GM12872 (cell line): Measurements from ENCODE around the gene PLXNA2.

Source experiments
- CTCF ChIP-seq: IDR thresholded peaks from 3 replicates; pipeline ENCODE4 v1.5.1; 2011; ENCODE audit warnings: low read depth, mild to moderate bottlenecking, low read length, moderate library complexity; ENCODE audit not compliant: insufficient read depth

Gene PLXNA2

GRCh38 chr1:208254376-208254775 is 10.2 kb upstream of the PLXNA2 start:
- no peak for TF ChIP-seq CTCF

- TF ChIP-seq CTCF, result no peak
These were observed 8.8 kb upstream of the PLXNA2 start for GRCh38 chr1:208252836-208253576.

- no peak for TF ChIP-seq CTCF
These were observed 8.0 kb upstream of the PLXNA2 start for GRCh38 chr1:208251911-208252835.

DNA sequence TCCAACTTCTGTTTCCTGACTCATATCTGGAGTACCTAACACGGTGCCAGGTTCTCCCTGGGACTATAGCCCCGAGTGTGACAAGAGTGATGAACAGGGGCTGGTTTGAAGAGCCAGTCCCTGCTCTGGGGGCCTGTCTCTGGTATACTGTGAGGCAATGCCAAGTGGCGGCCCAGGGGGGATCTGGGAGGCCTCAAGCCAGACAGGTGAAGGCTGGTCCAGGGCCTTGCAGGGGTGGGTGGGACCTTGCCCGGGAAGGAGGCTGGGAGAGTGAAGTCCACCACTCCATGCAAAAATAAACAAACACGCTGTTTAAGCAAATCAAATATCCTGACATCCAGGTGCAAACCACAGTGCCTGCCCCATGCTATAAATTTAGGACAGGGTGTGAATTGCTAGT is 6.8 kb upstream of the PLXNA2 start:
- TF ChIP-seq CTCF, result no peak

GRCh38 chr1:208250613-208251012 is 6.4 kb upstream of the PLXNA2 start:
- TF ChIP-seq CTCF, result no peak

DNA sequence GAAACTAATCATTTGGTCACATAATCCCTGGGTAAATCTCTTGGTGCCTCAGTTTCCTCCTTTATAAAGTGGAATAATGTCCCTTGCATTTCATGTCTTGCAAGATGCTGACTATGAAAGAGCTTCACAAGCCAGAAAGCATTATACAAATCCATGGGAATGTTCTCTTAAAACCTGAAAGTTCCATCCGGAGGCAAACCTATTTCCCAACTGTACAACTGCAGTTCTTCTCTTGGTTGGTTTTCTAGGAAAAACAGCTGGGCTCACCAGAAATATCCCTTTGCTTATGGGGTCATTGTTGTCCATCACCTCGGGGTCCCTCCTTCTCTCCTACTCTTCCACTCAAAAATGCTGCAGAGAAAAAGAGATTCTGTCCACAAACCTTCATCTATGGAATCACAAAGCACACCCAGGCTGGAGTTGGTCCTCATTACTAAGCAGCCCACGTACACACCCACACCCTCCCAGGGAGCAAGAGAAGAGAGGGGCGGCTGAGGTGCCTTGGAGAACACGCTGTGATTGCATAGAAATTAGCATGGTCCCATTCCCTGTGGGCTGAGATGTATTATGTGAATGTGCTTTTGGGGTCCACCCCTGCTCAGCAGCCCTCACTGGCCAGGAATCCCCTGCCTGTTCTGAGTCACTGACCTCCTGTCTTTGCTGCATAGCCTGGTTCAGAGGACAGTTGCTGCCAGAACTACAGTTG is 5.0 kb upstream of the PLXNA2 start:
- no peak for TF ChIP-seq CTCF

DNA sequence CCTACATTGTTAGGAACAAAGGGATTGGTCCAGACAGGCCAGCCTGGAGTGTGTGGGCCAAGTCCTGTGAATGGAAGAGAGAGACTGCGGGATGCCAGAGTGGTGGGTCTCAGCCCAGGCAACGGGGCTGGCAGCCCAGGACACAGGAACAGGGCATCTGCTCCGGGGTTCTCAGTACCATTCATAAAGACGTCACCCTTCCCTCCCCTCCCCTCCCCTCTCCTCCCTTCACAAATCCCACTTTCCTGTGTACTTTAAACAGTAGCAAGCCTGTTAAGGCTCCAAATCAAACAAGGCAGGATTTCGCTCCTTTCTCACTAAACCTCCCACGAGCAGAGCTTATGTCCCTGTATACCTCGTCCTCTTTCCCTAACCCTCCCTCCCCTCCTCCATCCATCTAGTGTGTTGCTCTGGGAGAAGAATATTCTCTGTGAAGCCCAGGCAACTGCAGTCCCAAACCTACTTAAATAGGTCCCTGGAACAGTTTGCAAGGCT is 4.2 kb upstream of the PLXNA2 start:
- TF ChIP-seq CTCF, result no peak
